K562 (cell line): ENCODE measurements around the gene EPC2. TPM values are rescaled to one million over a fixed set of nuclear protein-coding genes. Genes with fewer than 3 reads are reported as not detected.

Experiments
- ATAC-seq: fragments of 200-7000 bp; cut with Tn5 transposase; 3 replicates; pipeline ENCODE4 v1.9.1; 2020; ENCODE audit warnings: moderate library complexity
- BruUV-seq: library from RNA; stranded (reverse); fragments of 400-500 nt; replicated peaks from 2 replicates; lab custom pipeline; 2021; lab: Mats Ljungman, UMichigan
- CTCF ChIA-PET: fragments of 300-600 bp; formaldehyde crosslinking; extraction: SDS; loops from one replicate; lab custom pipeline; 2021; ENCODE audit warnings: low intra/inter-chr PET ratio; lab: Yijun Ruan, JAX
- POLR2A ChIA-PET: fragments of 300-600, 350-650 bp; sonication (Branson Sonifier 250); formaldehyde crosslinking; extraction: SDS; loops from one replicate; lab custom pipeline; 2021; ENCODE audit warnings: antibody characterized with exemption, inconsistent platforms; lab: Yijun Ruan, JAX
- DNase-seq, 4 experiments: peaks; one replicate each; pipeline versions ENCODE4 v3.0.0 to v3.0.0-alpha.2; 2011 to 2018; ENCODE audit warnings: low spot score in 3 of 4, mixed read lengths in 3 of 4; ENCODE audit errors: extremely low read depth in 1 of 4
- FAIRE-seq: peaks from 2 replicates; lab custom pipeline; 2011; peaks lifted over from hg19 to GRCh38; lab: Jason Lieb, UNC
- H2AFZ ChIP-seq: 2 replicates; pipeline ENCODE4 v1.6.0; 2011; ENCODE audit warnings: low read depth, low read length, control low read depth, inconsistent platforms
- H3K27ac ChIP-seq: fragments of 200-600 bp; 3 replicates; pipeline ENCODE4 v1.8.0; 2011; ENCODE audit warnings: low read depth, mild to moderate bottlenecking, control low read depth, inconsistent platforms, low read length, moderate library complexity, mixed read lengths; ENCODE audit errors: extremely low read depth
- H3K27me3 ChIP-seq, 2 experiments: fragments of 300-600 bp in 1 of 2; 2 replicates in 1 of 2; 3 replicates in 1 of 2; pipeline versions ENCODE4 v1.6.0 to v1.8.0; 2011; ENCODE audit warnings: inconsistent platforms in 2 of 2, low read length in 2 of 2, mild to moderate bottlenecking in 1 of 2, mixed read lengths in 1 of 2, moderate library complexity in 1 of 2; ENCODE audit not compliant: control insufficient read depth in 2 of 2, insufficient read depth in 2 of 2
- H3K36me3 ChIP-seq: fragments of 300-600 bp; 3 replicates; pipeline ENCODE4 v1.8.0; 2011; ENCODE audit warnings: mild to moderate bottlenecking, low read length, inconsistent platforms; ENCODE audit not compliant: control insufficient read depth, insufficient read depth
- H3K4me1 ChIP-seq, 2 experiments: fragments of 200-600 bp in 1 of 2; replicated peaks in 1 of 2; 2 replicates in 1 of 2; 3 replicates in 1 of 2; pipeline versions ENCODE4 v1.5.1 to v1.8.0; 2011; ENCODE audit warnings: inconsistent platforms in 2 of 2, low read length in 2 of 2, mild to moderate bottlenecking in 1 of 2, mixed read lengths in 1 of 2, moderate library complexity in 1 of 2; ENCODE audit not compliant: control insufficient read depth in 2 of 2, insufficient read depth in 2 of 2
- H3K4me2 ChIP-seq: 2 replicates; pipeline ENCODE4 v1.6.1; 2011; ENCODE audit warnings: low read length, control low read depth, inconsistent platforms, mixed read lengths; ENCODE audit not compliant: insufficient read depth
- H3K4me3 ChIP-seq: fragments of 200-600 bp; sonication (generic), shearing (Covaris generic); 2 replicates; pipeline ENCODE4 v1.5.1; 2016; ENCODE audit warnings: control low read depth, inconsistent platforms
- H3K79me2 ChIP-seq: fragments of 200-600 bp; 3 replicates; pipeline ENCODE4 v1.8.0; 2011; ENCODE audit warnings: low read length, inconsistent platforms; ENCODE audit not compliant: control insufficient read depth, insufficient read depth
- H3K9ac ChIP-seq, 2 experiments: 2 replicates each; pipeline versions ENCODE4 v1.6.0 to v1.6.1; 2011; ENCODE audit warnings: low read depth in 2 of 2, low read length in 2 of 2, control low read depth in 1 of 2, inconsistent platforms in 1 of 2, mild to moderate bottlenecking in 1 of 2, mixed read lengths in 1 of 2; ENCODE audit not compliant: insufficient read depth in 1 of 2
- H3K9me1 ChIP-seq: one replicate; pipeline ENCODE4 v1.6.0; 2011; ENCODE audit warnings: inconsistent platforms, mild to moderate bottlenecking, low read length, moderate library complexity; ENCODE audit not compliant: control insufficient read depth, insufficient read depth
- H3K9me3 ChIP-seq: replicated peaks from 2 replicates; pipeline ENCODE4 v1.5.1; 2011; ENCODE audit warnings: low read depth, low read length, inconsistent platforms; ENCODE audit not compliant: control insufficient read depth, insufficient read depth
- H4K20me1 ChIP-seq: replicated peaks from 2 replicates; pipeline ENCODE4 v1.6.1; 2011; ENCODE audit warnings: low read length, inconsistent platforms, mixed read lengths; ENCODE audit not compliant: control insufficient read depth, insufficient read depth
- ARID1B ChIP-seq: fragments of 450-650 bp; IDR thresholded peaks from 2 replicates; pipeline ENCODE4 v1.6.1; 2016; ENCODE audit warnings: antibody characterized with exemption, mild to moderate bottlenecking, inconsistent platforms
- ATF7 ChIP-seq: fragments of 450-650 bp; IDR thresholded peaks from 2 replicates; pipeline ENCODE4 v1.7.1; 2014; ENCODE audit warnings: mild to moderate bottlenecking, moderate library complexity
- DPF2 ChIP-seq: fragments of 450-650 bp; IDR thresholded peaks from 2 replicates; pipeline ENCODE4 v1.6.1; 2016
- HNRNPLL ChIP-seq: fragments of 200-400 bp; formaldehyde crosslinking; IDR thresholded peaks from 2 replicates; pipeline ENCODE4 v1.6.1; 2017; ENCODE audit warnings: low read length, low read depth, mild to moderate bottlenecking; ENCODE audit not compliant: poor library complexity, severe bottlenecking
- JUND ChIP-seq, 2 experiments: IDR thresholded peaks; 2 replicates in 1 of 2; 3 replicates in 1 of 2; pipeline ENCODE4 v1.6.1; 2011; ENCODE audit warnings: borderline replicate concordance in 2 of 2, low read depth in 2 of 2, low read length in 2 of 2, improper control_type of control experiment in 1 of 2, missing biosample characterization in 1 of 2, missing genetic modification characterization in 1 of 2, missing genetic modification reagents in 1 of 2
- KDM1A ChIP-seq, 2 experiments: fragments of 450-650 bp; IDR thresholded peaks; 2 replicates each; pipeline ENCODE4 v1.6.1; 2016; ENCODE audit warnings: mild to moderate bottlenecking in 2 of 2
- NR2C2 ChIP-seq, 2 experiments: fragments of 200-800 bp in 1 of 2; sonication (Bioruptor generic) in 1 of 2; sonication (generic) in 1 of 2; formaldehyde crosslinking in 1 of 2; IDR thresholded peaks; 2 replicates each; pipeline versions ENCODE4 v1.6.1 to v1.8.0; 2016 to 2022; ENCODE audit warnings: mild to moderate bottlenecking in 1 of 2, missing compliant biosample characterization in 1 of 2, missing genetic modification characterization in 1 of 2, missing genetic modification reagents in 1 of 2
- PTTG1 ChIP-seq: fragments of 450-650 bp; IDR thresholded peaks from 2 replicates; pipeline ENCODE4 v1.6.1; 2016; ENCODE audit warnings: low read depth, mild to moderate bottlenecking, missing genetic modification characterization, missing compliant biosample characterization
- SMARCA4 ChIP-seq: fragments of 450-650 bp; IDR thresholded peaks from 2 replicates; pipeline ENCODE4 v1.6.1; 2016
- WGBS: fragments of 100-300 bp; shearing (Covaris generic); methylation state at CpG from one replicate; pipeline ENCODE4 v1.1.6; 2016; ENCODE audit warnings: low coverage, mixed read lengths; ENCODE audit not compliant: insufficient coverage; ENCODE audit errors: missing lambda C conversion rate; 5-methylcytosine and 5-hydroxymethylcytosine counted together
- in situ Hi-C: fragments of 300-500 bp; cut with MboI; formaldehyde crosslinking; loops from 4 replicates; pipeline ENCODE4 v1.15.0; 2018; ENCODE audit warnings: inconsistent platforms, mixed read lengths
- intact Hi-C: fragments of 100-400 bp; cut with micrococcal nuclease; formaldehyde crosslinking; loops from 2 replicates; pipeline ENCODE4 v1.14.2; 2022
- polyA plus RNA-seq, 8 experiments: library from polyadenylated mRNA; depleted of rRNA in 4 of 8; stranded (reverse) in 5 of 8; unstranded in 3 of 8; fragments of >200 nt; fragmentation: Nextera tagmentation in 2 of 8; fragmentation: Illumina TruSeq in 1 of 8; extraction: Ambion mirVana in 2 of 8; extraction: Trizol in 1 of 8; gene quantifications; 2 replicates each; pipeline versions ENCODE4 v1.2.1 to v1.2.3, GENCODE V29; 2011 to 2014; ENCODE audit warnings: inconsistent platforms in 1 of 8, missing spikeins in 1 of 8
- total RNA-seq, 7 experiments: library from RNA; depleted of rRNA in 6 of 7; stranded (reverse); fragments of >200 nt in 6 of 7; fragmentation: Illumina TruSeq in 2 of 7; extraction: Trizol in 2 of 7; gene quantifications; 2 replicates each; pipeline versions ENCODE4 v1.2.1 to v1.2.3, GENCODE V29; 2011 to 2021; ENCODE audit warnings: low replicate concordance in 1 of 7
- TF ChIP-seq, protein P1 (sequence below), 2 experiments: fragments of 450-650 bp in 1 of 2; sonication (generic) in 1 of 2; formaldehyde crosslinking in 1 of 2; IDR thresholded peaks; 2 replicates each; pipeline versions ENCODE4 v1.7.1 to v1.9.0; 2016 to 2022; ENCODE audit warnings: inconsistent platforms in 1 of 2, mild to moderate bottlenecking in 1 of 2, missing genetic modification reagents in 1 of 2

Gene EPC2
- total and polyA plus RNA-seq, 9 of the 15 experiments (the other 6 are each of a cell fraction or from before 2014, with no cell fraction given): 7.0 to 35.8 (median 29.1) TPM

DNA sequence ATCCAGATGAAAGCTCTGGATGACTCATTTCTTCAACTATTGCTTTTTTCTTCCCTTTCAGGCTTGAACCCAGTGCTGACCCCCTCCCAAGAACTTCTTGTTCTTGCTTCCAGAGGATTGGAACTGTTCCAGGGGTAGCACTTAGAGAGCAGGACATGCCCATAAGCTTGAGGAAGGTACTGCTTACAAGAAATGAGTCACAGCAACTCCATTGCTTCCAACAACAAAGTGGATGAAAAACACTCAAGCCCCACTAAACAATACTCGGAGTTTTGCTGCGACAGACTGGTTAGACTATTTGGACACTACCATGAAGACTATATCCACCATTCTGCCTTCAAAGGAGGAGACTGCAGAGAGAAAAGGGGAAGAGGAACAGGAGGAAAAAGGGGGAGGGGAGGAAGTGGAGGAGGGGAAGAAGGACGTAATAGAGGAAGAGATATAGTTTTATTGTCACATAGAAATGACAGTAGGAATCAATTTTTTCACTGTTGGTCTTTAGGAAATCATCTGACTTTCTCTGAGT, 1.6 kb upstream of the EPC2 start:
- CTCF ChIA-PET: interaction anchor here (4.3 kb wide), 1 partner anchor 347 kb away, joined by 29 read pairs; no protein-coding TSS in a partner anchor
- Histone ChIP-seq H3K4me3 (no peak overlapping the region), H3K9me3 (no peaks in the 10 kb centered on the region), H3K27me3 (peaks cover 7 to 12% of the 10 kb centered on the region in 2 experiments; a peak in 4 of 5 replicates), H3K27ac (no peak overlapping the region), H3K9me1 (no peaks in the 10 kb centered on the region), H2AFZ (peak overlapping the region; percentile 98), H3K9ac (no peak overlapping the region), H3K4me1 (peaks cover 14 to 24% of the 10 kb centered on the region in 2 experiments), H4K20me1 (peaks cover 9% of the 10 kb centered on the region), H3K4me2 (peak overlapping the region; percentile 99), H3K36me3 (no peaks in the 10 kb centered on the region), H3K79me2 (peaks cover 27% of the 10 kb centered on the region)
- no peak for FAIRE-seq
- POLR2A ChIA-PET: interaction anchor here (0.7 to 1.3 kb wide), 4 partner anchors 8 to 837 kb away, joined by 3 to 5 read pairs (median 4); no protein-coding TSS in a partner anchor
- 5% methylated on average over 3 of the region's 3 CpGs for WGBS
- in situ Hi-C loops: no loop called here
- intact Hi-C loops: loop anchor here (5.0 to 10.0 kb wide), 2 partner anchors 169 to 922 kb away; no protein-coding TSS in a partner anchor
- BruUV-seq: no TSS peak
- no peak for ATAC-seq
- peak; percentile 46 to 67 (median 50) for DNase-seq
- TF ChIP-seq NR2C2 (CRISPR knock-in tag; IDR thresholded peaks at IDR 0.05) (no peak), NR2C2 (tag; IDR thresholded peaks at IDR 0.05) (no peak), SMARCA4 (peak; percentile 74), HNRNPLL (peak; percentile 21), ARID1B (peak; percentile 63; the same call in 1 of the 2 replicates), JUND (IDR thresholded peaks at IDR 0.05; ENCODE audit: borderline replicate concordance, low read depth, low read length) (peak; percentile 58; the same call in 1 of the 2 replicates), JUND (tag; IDR thresholded peaks at IDR 0.05; ENCODE audit: borderline replicate concordance, low read depth, low read length) (peak; percentile 61; the same call in 2 of the 3 replicates), KDM1A (IDR thresholded peaks at IDR 0.05) (peak in 1 of 2 experiments; percentile 75; a peak in 2 of 4 replicates), ATF7 (peak; percentile 45; the same call in 1 of the 2 replicates), DPF2 (peak; percentile 82), PTTG1 (tag) (no peak)
- TF ChIP-seq, protein P1, sequence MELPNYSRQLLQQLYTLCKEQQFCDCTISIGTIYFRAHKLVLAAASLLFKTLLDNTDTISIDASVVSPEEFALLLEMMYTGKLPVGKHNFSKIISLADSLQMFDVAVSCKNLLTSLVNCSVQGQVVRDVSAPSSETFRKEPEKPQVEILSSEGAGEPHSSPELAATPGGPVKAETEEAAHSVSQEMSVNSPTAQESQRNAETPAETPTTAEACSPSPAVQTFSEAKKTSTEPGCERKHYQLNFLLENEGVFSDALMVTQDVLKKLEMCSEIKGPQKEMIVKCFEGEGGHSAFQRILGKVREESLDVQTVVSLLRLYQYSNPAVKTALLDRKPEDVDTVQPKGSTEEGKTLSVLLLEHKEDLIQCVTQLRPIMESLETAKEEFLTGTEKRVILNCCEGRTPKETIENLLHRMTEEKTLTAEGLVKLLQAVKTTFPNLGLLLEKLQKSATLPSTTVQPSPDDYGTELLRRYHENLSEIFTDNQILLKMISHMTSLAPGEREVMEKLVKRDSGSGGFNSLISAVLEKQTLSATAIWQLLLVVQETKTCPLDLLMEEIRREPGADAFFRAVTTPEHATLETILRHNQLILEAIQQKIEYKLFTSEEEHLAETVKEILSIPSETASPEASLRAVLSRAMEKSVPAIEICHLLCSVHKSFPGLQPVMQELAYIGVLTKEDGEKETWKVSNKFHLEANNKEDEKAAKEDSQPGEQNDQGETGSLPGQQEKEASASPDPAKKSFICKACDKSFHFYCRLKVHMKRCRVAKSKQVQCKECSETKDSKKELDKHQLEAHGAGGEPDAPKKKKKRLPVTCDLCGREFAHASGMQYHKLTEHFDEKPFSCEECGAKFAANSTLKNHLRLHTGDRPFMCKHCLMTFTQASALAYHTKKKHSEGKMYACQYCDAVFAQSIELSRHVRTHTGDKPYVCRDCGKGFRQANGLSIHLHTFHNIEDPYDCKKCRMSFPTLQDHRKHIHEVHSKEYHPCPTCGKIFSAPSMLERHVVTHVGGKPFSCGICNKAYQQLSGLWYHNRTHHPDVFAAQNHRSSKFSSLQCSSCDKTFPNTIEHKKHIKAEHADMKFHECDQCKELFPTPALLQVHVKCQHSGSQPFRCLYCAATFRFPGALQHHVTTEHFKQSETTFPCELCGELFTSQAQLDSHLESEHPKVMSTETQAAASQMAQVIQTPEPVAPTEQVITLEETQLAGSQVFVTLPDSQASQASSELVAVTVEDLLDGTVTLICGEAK (IDR thresholded peaks at IDR 0.05): peak; percentile 75; the same call in 1 of the 2 replicates
- TF ChIP-seq, protein P1 (CRISPR knock-in tag; IDR thresholded peaks at IDR 0.05): no peak
